NCI-H1417 (cell line): Measurements from ENCODE around the gene ANKMY1.
"Not testable (repeated sequence)": the region's sequence is repeated elsewhere in the genome, so short reads cannot be mapped to it uniquely, and the experiment has no call there.

ENCODE experiments used
- DNase-seq, 3 experiments: peaks; one replicate each; lab custom pipeline; 2025; lab: John Stamatoyannopoulos, UW

Gene ANKMY1

DNA sequence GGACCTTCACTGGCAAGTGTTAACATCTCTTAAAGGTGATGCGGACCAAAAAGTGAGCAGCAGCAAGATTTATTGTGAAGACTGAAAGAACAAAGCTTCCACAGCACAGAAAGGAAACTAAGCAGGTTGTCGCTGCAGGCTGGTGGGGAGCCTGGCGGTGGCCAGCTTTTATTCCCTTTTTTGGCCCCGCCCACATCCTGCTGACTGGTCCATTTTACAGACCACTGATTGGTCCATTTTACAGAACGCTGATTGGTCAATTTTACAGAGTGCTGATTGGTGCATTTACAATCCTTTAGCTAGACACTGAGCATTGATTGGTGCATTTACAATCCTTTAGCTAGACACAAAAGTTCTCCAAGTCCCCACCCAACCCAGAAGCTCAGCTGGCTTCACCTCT is 35.9 kb downstream of the ANKMY1 start:
- DNase-seq: not testable (repeated sequence)

DNA sequence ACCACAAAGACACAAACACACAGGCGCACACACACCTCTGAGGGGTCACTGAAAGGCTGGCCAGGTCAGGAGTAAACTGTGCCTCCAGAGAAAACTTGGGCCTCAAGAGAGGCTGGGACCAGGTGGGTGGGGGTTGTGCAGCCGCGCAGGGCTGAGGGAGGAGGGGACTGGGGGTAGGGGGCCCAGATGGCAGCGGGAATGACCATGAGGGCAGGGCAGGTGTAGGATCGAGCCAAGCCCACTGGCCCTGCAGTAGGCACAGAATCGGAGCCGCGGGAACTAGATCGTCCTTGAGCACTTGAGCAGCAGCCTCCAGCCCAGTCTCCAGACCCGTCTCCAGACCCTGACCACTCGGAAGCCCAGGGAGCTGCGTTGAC is 36.8 kb downstream of the ANKMY1 start:
- no peak for DNase-seq

DNA sequence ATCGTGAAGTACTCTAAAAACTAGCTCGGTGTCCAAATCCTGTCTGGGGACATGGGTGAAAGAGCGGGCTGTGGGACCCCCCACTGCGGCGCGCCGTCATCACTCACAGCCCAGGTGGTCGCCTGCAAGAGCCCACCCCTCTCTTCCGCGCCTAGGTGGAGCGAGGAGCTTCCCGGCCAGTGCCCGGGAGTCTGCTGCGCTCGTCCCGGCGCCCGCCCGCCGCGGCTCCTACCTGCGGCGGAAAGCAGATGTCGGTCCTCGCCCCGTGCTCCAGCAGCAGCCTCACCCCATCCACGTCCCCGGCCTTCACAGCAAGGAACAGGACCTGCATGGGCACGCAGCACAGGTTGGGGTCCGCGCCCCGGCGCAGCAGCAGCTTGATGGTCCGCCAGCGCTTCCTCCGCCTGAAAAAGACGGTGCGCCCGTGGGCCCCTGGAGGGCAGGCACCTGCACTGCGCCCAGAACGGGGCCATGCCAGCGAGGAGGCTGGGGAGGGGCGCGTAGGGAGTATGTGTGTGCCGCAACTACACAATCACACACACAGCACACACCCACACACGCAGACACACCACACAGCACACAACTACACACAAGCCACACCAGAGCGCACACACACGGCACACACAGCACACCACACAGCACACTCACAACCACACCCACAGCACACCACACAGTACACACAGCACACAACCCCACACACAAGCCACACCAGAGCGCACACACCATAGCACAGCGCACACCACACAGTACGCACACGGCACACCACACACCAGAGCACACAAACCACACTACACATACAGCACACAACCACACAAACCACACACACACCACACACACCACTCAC is 37.4 kb downstream of the ANKMY1 start:
- DNase-seq: no peak

DNA sequence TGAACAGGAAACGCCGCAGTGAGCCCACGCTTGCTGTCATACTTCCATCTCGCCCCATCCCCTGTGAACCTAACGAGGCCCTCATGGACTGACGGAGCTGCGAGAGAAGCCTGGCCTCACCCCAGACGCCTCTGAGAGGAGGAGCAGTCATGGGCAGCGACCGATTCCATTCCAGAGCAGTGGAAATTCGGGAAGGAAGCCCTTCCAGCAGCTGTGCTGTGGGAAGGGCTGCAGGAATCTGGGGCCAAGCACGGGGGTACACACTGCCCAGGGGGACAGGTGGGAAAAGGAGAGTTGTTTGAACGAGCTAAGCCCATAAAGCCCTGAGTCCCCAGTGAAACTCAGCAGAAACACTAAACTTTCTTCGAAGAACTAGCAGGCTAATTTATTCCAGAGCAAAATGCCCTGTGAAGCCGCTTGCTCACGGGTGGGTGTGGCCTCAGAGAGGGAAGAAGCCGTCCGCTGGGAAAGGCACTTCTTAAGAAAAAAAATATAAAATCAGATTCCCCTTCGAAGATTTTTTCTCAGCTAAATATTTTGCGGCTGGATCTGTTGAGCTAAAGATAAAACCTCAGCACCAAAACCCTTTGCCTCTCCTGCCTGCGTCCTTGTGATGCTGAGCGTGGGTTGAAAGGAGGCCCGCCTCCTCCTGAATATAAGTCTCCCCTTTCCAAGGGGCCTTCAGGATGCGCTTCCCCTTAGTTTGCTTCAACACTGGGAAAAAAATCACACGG is 38.2 kb downstream of the ANKMY1 start:
- DNase-seq: no peak

DNA sequence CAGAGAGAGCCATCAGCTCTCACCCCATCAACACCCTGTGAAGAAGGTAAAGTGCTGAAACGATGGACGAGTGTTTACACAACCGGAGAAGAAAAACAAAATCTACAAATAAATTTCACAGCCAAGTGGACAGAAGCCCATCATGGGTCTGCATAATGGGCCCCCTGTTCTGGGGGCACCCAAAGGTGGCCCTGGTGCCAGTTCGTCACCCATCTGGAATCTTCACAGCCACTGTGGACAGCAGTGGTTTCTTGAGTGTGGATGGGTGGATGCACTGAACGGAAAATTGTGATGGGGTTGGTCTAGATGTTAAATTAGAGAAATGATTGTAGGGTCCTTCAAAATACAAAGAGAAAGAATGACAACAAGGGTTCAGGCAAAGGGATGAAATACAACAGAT is 38.8 kb downstream of the ANKMY1 start:
- no peak for DNase-seq

DNA sequence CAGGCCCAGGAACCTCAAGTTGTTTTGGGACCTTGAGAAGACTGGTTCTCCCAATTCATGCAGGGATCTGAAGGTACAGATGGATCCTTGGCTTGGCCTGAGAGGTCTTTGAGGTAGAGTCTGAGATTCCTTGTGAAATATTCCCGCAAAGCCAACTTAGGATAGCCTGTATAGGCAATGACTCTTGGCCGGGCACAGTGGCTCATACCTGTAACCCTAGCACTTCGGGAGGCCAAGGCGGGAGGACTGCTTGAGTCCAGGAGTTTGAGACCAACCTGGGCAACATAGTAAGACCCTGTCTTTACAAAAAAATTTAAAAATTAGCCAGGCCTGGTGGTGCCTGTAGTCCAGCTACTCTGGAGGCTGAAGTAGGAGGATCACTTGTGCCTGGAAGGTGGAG is 40.4 kb downstream of the ANKMY1 start:
- no peak for DNase-seq

DNA sequence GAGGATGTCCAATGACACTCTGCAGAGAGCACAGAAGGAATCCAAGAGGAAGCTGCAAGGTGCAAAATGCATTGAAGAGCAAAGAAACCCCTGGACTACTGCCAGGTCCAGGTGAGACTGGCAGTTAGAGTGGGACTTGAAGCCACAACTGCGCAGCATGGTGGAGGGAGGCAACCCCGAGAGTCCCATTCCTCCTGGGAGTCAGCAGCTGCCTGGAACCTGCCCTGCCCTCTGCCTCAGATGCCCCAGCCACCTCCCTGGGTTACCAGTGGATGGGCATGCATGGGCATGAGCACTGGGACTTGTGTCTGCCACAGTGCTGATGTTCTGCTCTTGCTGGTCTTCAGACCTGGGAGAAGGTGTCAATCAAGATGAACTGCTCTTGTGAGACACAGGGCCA is 43.2 kb downstream of the ANKMY1 start:
- no peak for DNase-seq

DNA sequence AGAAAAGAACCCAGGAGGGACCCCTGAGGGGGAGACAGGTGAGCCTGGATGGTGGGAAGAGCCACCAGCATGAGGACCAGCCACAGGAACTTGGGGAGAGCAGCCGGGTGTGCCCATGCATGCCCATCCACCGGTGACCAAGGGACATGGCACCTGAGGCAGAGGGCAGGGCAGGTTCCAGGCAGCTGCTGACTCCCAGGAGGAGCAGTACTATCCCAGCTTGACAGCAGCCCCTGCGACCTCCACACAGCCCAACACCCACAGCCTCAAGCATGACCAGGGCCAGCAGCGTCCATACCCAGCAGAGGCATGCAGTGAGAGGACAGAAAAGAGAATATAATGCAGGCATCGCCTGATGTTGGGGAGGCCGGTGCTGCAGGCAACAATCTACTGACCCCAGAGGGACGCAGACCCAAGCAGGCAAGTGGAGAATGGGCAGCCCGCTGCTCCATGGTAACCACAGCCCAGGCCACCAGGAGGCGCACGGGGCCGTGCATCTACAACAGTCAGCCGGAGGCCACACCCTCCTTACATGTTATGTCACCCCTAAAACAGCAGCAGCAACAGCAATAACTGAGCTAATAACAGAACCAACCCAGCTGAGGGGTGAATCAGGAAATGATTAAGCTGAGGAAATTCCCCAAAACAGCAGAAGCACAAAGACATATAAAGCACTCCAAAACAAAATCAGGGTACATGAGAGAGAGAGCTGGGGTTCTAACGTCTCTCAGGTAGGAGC is 44.1 kb downstream of the ANKMY1 start:
- DNase-seq: peak in 1 of 3 experiments; percentile 8

DNA sequence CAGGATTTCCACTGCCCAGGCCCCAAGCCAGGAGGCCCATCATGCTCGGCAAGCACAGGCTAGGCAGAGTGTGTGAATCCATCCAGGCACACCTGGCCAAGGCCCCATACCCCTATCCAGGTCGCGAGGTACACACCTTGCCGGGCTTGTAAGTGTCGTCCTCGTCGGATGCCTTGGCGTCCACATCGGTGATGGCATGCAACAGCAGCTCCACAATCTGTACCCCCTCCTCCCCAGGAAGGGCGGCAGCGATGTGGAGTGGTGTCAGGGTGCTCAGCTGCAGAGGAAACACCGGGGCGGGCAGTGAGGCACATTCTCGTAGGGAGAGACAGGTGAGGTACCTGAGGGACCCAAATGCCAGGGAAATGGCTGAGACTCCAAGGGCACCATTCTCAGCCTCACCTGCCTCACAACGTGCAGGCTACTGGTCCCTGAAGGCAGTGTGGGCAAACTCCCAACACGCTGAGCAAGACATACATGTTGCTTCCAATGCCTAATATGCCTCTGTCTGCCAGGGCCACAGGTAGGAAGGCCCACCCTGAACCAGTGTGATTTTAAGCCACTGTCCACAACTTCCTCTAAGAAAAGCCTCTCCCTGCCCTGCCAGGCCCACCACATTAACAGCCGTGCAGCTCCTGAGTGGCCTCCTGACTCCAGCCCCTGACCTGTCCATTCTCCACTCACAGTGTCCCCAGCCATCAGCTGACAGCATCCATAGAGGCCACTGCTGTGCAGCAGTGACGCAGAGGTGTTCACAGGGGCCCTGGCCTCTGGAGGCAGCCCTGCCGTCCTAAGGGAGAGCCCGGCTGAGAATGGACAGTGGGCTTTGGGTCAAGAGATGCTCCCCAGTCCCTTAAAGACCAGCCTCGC is 44.9 kb downstream of the ANKMY1 start:
- DNase-seq: no peak

DNA sequence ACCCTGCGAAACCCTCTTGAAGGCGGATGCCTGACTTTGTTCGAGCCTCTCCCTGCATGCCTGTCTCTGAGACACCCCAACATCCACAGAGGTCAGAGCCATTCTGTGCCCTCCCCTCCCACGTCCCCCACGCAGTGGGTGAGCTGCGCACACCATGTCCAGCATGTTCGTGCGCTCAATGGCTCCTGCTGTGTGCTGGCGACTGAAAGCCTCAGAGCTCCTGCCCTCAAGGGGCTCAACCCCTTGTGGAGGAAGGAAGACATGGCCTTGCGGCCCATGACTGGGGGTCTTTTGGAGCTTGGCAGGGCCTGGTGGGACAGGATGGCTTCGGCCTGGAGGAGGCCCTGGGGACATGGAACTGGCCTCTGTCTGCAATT is 45.7 kb downstream of the ANKMY1 start:
- no peak for DNase-seq

DNA sequence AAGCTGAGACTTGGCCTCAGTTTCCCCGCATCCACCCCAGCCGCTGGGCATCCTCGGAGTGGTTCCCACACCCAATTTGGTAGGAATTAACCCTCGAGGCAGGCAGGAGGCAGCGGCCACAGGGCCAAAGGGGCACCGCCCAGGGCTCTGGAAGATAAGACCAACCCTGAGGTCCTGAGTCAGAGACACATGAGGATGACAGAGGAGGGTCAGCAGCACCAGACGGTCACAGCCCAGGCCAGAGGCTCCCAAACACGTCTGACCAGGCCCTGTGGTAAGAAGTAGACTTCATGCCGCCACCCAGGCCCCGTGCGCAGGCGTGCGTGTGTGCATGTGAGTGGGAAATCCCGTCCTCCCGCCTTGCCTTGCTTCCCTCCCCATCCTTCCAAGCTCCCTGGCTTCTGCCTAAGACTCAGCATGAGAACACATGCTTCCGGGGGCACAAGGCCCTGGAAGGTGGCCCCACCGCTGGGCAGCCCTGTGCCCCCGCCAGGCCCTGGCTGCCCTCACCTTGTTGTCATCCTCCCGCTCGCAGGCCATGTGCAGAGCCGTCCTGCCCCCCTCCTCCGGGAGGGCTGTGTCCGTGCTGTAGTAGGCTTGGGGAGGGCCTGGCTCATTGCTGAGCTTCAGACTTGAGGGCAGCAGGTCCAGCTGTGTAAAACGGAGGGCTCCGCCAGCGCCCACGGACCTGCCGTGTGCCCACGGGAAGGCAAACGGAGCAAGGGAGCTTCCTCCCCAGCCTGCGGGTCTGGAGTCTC is 46.3 kb downstream of the ANKMY1 start:
- no peak for DNase-seq

DNA sequence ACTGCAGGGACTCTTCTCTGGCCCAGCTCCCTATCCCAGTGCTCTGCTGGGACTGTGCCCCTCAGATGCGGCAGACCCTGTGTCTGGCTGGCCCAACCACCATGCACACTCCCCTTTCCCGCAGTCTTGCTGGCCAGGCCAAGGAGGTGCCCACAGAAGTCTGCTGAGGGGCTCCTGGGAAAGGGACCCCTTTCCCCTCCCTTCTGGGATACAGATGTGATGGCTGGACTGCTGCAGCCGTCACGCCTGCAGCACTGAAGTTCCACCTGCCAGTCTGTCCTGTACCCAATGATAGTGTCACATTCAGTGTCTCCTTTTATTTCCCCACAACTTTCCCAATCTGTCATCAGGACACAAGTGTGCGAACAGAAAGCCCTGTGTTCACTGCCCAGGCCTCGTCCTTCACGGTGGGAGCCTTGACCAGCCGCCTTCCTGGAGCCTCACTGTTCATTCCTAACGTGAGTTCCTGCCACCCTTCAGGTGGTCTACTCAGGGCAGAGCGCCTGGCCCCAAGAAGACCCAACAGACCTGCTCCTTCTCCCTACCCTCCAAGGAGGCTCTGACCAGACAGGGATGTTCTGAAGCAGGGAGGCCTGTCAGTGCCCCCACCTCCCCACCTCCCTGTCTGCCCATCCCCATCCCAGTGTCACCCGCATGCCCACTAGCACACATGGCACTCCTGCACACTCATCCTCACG is 47.1 kb downstream of the ANKMY1 start:
- no peak for DNase-seq

DNA sequence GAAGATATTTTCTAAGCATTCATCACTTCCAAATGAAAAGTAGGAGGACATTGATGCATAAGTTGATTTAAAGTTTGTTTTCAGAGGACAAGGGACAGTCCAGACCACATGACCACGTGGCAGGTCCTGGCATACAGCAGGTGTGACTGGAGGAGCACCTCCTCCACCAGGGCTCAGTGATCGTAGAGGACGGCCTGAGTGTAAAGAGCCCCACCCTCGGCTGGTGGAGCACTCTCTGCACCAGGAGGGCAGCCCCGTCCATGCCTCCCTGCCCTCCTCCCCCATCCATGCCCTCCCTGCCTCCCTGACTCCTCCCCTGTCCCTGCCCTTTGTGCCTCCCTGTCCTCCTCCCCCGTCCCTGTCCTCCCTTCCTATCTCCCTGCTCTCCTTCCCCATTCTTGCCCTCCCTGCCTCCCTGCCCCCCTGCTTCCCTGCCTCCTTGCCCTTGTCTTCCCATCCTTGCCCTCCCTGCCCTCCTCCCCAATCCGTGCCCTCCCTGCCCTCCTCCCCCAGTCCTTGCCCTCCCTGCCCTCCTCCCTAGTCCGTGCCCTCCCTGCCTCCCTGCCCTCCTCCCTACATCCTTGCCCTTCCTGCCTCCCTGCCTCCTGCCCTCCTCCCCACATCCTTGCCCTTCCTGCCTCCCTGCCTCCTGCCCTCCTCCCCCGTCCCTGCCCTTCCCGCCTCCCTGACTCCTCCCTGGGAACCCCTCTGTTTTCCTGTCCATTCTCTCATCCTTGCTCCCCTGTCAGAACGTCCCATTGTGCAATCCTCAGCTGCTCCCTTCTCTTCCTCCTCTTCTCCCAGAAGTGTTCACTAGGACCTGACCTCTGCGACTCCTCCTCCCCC is 47.9 kb downstream of the ANKMY1 start:
- DNase-seq: no peak

DNA sequence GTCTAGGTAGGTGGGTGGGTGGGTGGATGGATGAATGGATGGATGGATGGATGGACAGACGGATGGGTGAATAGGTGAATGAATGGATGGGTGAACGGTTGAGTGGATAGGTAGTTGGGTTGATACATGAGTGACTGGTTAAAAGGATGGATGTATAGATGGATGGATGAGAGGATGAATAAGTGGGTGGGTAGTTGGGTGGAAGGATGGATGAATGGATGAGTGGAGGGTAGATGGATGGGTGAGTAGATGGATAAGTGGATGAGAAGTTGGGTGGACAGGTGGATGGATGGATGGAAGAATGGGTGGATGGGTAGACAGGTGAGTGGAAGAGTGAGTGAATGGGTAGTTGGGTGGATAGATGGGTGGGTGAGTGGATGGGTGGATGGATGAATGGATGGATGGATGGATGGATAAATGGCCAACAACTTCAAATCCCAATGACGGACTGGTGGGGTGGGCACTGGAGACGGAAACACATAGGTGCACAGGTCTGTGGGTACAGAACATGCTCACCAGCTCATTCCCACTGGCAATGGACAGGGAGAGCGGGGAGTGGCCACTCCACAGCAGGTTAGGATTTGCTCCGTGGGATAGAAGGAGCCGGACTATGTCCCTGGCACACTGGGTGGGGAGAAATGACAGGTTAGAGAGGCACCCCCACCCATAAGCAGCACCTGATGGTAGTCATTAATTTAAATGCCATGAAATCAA is 48.8 kb downstream of the ANKMY1 start:
- no peak for DNase-seq

DNA sequence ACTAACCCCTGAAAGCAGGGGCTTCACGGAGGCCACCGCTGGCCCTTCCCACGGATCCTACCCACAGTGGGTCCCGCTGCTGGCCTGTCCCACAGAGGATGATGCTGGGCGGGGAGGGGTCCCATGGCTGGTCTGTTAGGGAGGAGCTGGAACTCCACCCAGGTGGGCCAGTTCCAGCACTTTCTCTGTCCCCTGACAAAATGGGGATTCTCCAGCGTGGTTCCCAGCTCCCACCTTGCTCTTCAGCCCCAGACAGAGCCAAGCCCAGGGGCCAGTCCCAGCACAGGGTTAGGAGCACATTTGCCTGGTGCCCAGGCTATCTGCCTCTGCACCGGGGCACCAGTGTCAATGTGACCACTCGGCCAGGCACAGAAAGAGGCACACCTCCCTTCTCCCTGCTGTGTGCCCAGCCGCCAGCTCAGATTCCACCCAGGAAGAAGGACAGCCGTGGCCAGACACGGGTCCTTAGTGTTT is 50.0 kb downstream of the ANKMY1 start:
- DNase-seq: no peak

DNA sequence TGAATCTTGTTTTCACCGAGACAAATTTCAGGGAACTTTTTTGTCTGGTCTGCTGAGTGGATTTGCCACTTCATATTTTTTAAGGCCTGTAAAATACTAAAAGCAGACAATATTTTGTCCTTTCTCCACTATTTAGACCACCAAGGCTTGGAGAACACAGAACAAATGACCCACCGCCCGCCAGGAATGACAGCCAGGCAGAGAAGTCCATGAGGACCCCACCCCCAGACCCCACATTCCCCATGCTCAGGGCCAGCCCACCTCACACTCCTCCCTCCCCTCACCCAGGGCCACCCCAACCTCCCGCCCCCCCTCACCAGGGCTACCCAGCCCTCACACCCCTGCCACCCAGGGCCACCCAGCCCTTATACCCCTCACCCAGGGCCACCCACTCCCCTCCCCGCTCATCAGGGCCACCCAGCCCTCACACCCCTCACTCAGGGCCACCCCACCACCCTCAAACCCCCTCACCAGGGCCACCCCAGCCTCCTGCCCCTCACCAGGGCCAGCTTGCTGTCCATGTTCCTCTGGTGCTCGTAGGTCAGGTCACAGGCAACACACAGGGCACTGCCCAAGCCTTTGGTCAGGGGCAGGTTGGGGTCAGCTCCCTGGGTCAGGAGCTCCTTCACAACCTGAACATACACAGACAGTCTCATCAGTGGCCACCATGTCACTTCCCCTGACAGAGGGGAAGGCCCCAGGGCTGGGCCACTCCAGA is 50.6 kb downstream of the ANKMY1 start:
- no peak for DNase-seq

DNA sequence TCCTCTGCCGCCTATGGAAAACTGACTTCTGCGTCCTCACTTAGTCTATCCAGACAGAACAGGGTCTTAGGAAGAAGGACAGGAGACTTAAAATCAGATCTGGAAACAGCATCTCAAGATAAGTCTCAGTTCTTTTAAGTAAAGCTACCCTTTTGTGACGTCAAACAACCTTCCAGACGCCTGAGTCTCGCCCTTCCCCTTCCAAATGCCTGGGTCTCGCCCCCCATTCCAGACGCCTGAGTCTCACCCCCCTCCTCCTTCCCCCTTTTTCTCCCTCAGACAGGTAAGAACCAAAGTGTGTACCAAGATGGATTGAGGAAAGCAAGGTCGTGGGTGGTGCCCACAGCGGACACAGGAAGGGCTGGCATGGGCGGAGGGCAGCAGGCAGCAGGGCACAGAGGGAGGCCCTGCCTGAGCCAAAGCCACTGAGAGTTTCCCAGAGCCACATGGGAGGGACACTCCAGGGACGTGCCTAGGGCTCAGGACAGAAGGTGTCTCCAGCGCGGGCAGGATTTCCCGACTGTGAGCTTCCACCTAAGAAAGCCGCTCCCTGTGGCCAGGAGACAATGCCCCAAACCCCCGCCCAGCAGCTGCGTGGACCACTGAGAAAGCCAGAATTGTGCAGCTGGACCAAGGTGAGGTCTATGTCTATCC is 51.3 kb downstream of the ANKMY1 start:
- no peak for DNase-seq

DNA sequence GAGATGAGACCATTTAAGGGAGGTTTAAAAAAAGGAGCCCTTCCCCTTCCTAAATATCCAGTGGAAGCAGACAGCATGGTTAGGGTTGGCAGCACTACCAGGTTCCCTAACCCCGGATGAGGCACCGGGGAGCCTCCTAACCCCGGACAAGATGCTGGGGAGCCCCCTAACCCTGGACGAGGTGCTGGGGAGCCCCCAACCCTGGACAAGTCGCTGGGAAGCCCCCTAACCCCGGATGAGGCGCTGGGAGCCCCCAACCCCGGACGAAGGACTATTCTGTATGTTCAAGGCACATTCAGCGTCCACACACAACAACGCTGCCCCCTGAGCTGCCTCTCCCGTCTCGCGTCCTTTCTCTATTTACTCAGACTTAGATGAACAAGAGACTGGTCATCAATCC is 51.9 kb downstream of the ANKMY1 start:
- no peak for DNase-seq
